Measurements from ENCODE around the gene HIF1A.
"Not testable (repeated sequence)": the region's sequence is repeated elsewhere in the genome, so short reads cannot be mapped to it uniquely, and the experiment has no call there.

Gene HIF1A

GRCh38 chr14:61750708-61751474, 55.6 kb downstream of the HIF1A start:
- peak; percentile 23 to 58 (median 32) for DNase-seq

- no peak for DNase-seq
Observed at GRCh38 chr14:61751475-61751989, 56.2 kb downstream of the HIF1A start.

DNA sequence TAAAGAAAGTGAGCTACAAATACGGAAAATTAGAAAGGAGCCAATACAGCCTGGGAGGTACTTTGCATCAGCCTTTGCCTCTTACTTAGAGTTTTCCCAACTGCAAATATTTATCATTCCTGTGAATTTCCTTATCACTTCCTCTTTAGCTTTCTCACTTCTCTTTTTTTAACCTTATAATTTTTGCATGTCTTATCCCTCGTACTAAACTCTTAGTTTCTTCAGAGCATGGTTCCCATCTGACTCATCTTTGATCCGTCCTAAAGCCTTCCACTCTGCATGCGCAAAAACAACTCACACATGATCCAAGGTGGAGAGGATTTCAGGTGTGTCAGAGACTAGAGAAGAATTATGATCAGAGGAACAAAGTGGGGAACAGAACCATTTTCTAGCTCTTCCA, 57.3 kb downstream of the HIF1A start:
- DNase-seq: no peak

GRCh38 chr14:61753631-61754030, 58.3 kb downstream of the HIF1A start:
- no peak for DNase-seq

DNA sequence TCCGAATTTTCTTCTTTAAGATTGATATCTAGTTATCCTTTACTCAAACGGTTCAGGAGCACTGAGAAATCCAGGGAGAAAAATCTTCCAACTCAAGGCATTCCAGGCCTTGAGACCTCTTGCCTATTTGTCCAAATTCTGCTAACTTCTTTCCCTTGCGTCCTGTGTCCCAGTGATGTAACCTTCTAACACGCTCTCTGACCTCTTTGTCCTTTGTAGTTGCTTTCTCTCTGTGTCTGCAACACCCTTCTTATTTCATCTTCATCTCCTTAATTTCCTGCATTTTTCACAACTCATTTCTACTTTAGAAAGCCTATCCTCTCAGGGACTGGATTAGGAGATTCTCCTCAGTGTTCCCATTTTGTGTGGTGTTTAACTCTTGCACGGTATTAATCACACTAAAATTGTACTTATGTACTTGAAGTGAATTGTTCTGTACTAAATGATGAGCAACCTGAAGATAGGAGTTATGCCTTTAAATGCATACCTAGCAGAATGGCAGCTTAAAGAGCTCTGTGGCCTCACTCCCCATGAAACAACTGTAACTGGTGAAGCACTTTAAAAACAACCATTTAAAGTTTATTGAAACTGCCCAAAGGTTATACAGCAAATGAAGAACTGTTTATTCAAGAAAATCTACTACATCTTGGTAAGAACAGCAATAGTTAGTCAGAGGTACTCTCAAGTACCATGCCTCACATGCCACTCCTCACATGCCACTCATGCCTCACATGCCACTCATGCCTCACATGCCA, 59.5 kb downstream of the HIF1A start:
- DNase-seq: no peak

- not testable (repeated sequence) for DNase-seq
Observed at GRCh38 chr14:61755382-61755742, 60.0 kb downstream of the HIF1A start.

GRCh38 chr14:61756135-61756534, 60.8 kb downstream of the HIF1A start:
- no peak for DNase-seq

DNA sequence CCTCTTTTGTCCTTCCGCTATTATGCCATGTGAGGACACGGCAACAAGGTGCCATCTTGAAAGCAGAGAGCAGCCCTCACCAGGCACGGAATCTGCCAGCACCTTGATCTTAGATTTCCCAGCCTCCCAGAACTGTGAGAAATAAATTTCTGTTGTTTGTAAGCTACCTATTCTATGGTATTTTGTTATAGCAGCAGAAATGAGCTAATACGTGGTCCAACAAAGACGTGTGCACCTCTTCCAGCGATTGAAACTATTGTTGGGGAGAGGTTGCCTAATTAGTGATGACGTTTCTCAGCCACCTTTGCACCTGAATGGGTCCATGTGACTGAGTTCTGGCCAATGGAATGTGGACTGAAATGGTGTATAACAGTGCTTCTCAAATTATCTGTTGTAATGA, 64.6 kb downstream of the HIF1A start:
- no peak for DNase-seq

- DNase-seq: no peak
Observed at GRCh38 chr14:61761557-61761956, 66.2 kb downstream of the HIF1A start.

GRCh38 chr14:61761959-61762786, 66.9 kb downstream of the HIF1A start, which contains the start of gene SNAPC1:
Gene SNAPC1 (plus strand): TSS chr14:61762420. CDS start chr14:61762461, 41 bp downstream.
- peak; percentile 87 to 95 (median 93) for DNase-seq

GRCh38 chr14:61764342-61765122, 69.2 kb downstream of the HIF1A start:
- DNase-seq: no peak

DNA sequence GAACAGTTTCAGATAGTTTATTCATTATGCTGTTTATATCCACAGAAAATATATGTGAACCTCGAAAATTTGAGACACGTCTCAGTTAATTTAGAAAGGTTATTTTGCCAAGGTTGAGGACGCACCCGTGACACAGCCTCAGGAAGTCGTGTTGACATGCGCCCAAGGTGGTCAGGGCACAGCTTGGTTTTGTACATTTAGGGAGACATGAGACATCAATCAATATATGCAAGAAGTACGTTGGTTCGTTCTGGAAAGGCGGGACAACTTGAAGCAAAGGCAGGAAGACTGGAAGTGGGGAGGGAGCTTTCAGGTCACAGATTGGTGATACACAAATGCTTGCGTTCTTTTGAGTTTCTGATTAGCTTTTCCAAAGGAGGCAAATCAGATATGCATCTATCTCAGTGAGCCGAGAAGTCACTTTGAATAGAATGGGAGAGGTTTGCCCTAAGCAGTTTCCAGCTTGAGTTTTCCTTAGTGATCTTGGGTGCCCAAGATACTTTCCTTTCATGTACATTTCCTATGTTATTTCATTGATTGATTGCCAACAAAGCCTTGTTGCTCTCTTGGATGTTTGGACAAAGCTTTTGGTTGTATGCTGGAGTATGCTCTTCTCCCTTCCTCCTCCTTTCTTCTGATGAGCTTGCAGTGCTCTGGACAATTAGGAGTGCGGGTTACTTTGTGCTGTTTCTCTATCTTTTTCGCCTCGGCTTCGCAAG, 70.1 kb downstream of the HIF1A start:
- DNase-seq: no peak

- DNase-seq: no peak
Observed at GRCh38 chr14:61766151-61766550, 70.8 kb downstream of the HIF1A start.

- no peak for DNase-seq
Observed at GRCh38 chr14:61768240-61768639, 72.9 kb downstream of the HIF1A start.

GRCh38 chr14:61769893-61770292, 74.6 kb downstream of the HIF1A start:
- DNase-seq: no peak

GRCh38 chr14:61774861-61775260, 79.5 kb downstream of the HIF1A start:
- no peak for DNase-seq

DNA sequence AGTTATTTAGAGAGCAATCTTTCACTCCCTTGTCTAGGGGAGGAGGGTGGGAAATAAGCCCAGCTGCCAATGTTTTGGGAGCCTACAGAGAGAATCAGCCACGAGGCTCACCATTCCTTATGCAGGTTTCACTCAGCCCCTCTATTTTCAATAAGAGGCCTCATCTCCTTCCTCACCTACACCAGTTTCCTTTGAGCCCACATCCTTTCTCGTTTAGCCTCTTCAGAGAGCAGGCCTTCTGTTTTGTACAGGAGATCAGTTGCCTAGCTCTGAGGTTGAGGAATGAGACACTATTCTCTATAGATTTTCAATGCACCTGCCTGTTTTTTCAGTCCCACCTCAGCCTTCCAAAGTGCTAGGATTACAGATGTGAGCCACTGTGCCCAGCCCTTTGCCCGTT, 84.8 kb downstream of the HIF1A start:
- DNase-seq: no peak

GRCh38 chr14:61797309-61797708, 102.0 kb downstream of the HIF1A start:
- no peak for DNase-seq

All from activated naive CD4-positive, alpha-beta T cell (primary cell).